IMR-90 (cell line): ENCODE data around the gene MCF2L. TPM values are rescaled to one million over a fixed set of nuclear protein-coding genes. Genes with fewer than 3 reads are reported as not detected.
A peak's percentile ranks its signal among the peaks of the same experiment; 100 is the strongest.
"Not testable (repeated sequence)": the region's sequence is repeated elsewhere in the genome, so short reads cannot be mapped to it uniquely, and the experiment has no call there.

Experiments used
- ATAC-seq: fragments of 200-7000 bp; cut with Tn5 transposase; 2 replicates; pipeline ENCODE4 v1.9.1; 2020; ENCODE audit warnings: low read depth, mild to moderate bottlenecking, moderate library complexity
- BruUV-seq: library from RNA; stranded (reverse); fragments of 400-500 nt; replicated peaks from 2 replicates; lab custom pipeline; 2021; lab: Mats Ljungman, UMichigan
- CTCF ChIA-PET: fragments of 300-600 bp; formaldehyde crosslinking; extraction: SDS; loops from one replicate; lab custom pipeline; 2021; ENCODE audit warnings: antibody characterized with exemption; lab: Yijun Ruan, JAX
- POLR2A ChIA-PET: fragments of 300-600 bp; sonication (Branson Sonifier 250); formaldehyde crosslinking; loops from one replicate; lab custom pipeline; 2022; ENCODE audit warnings: antibody characterized with exemption; ENCODE audit not compliant: unreplicated experiment; lab: Charles Lee
- DNase-seq: peaks from one replicate; pipeline ENCODE4 v3.0.0; 2013
- H2AFZ ChIP-seq: replicated peaks from 2 replicates; pipeline ENCODE3; 2013; ENCODE audit warnings: low read length, mild to moderate bottlenecking; ENCODE audit not compliant: poor library complexity
- H2AK5ac ChIP-seq: 2 replicates; pipeline ENCODE4 v1.6.1; 2013; ENCODE audit warnings: low read depth, low read length, inconsistent platforms
- H2AK9ac ChIP-seq: replicated peaks from 2 replicates; pipeline ENCODE3; 2013; ENCODE audit warnings: mild to moderate bottlenecking, low read depth, low read length, moderate library complexity; ENCODE audit not compliant: poor library complexity
- H2BK120ac ChIP-seq: 2 replicates; pipeline ENCODE4 v1.6.1; 2013; ENCODE audit warnings: low read depth, low read length, inconsistent platforms
- H2BK15ac ChIP-seq: 3 replicates; pipeline ENCODE4 v1.6.1; 2013; ENCODE audit warnings: low read depth, low read length, inconsistent platforms
- H2BK20ac ChIP-seq: 2 replicates; pipeline ENCODE4 v1.6.1; 2013; ENCODE audit warnings: low read depth, mild to moderate bottlenecking, inconsistent platforms, low read length, moderate library complexity
- H2BK5ac ChIP-seq: 2 replicates; pipeline ENCODE4 v1.6.1; 2013; ENCODE audit warnings: mild to moderate bottlenecking, low read depth, low read length, inconsistent platforms; ENCODE audit not compliant: poor library complexity, severe bottlenecking
- H3K14ac ChIP-seq: replicated peaks from 2 replicates; pipeline ENCODE4 v1.6.1; 2013; ENCODE audit warnings: low read depth, low read length, inconsistent platforms
- H3K18ac ChIP-seq: 2 replicates; pipeline ENCODE4 v1.6.1; 2013; ENCODE audit warnings: low read depth, low read length, control low read depth
- H3K23ac ChIP-seq: 2 replicates; pipeline ENCODE4 v1.6.1; 2013; ENCODE audit warnings: low read depth, low read length, inconsistent platforms
- H3K27ac ChIP-seq: 2 replicates; pipeline ENCODE4 v1.5.1; 2013; ENCODE audit warnings: mild to moderate bottlenecking, control low read depth, low read length; ENCODE audit not compliant: insufficient read depth
- H3K27me3 ChIP-seq: 2 replicates; pipeline ENCODE4 v1.6.1; 2013; ENCODE audit warnings: low read length; ENCODE audit not compliant: control insufficient read depth, insufficient read depth
- H3K36me3 ChIP-seq: 2 replicates; pipeline ENCODE4 v1.6.1; 2013; ENCODE audit warnings: low read length, mixed read lengths; ENCODE audit not compliant: control insufficient read depth, insufficient read depth
- H3K4ac ChIP-seq: 2 replicates; pipeline ENCODE4 v1.6.1; 2013; ENCODE audit warnings: low read depth, low read length, inconsistent platforms
- H3K4me1 ChIP-seq: 2 replicates; pipeline ENCODE4 v1.6.1; 2013; ENCODE audit warnings: low read length, mixed read lengths; ENCODE audit not compliant: control insufficient read depth, insufficient read depth
- H3K4me2 ChIP-seq: 2 replicates; pipeline ENCODE4 v1.6.1; 2013; ENCODE audit warnings: low read depth, mild to moderate bottlenecking, control low read depth, low read length, moderate library complexity
- H3K4me3 ChIP-seq: 2 replicates; pipeline ENCODE4 v1.5.1; 2013; ENCODE audit warnings: low read depth, mild to moderate bottlenecking, control low read depth, low read length, moderate library complexity; ENCODE audit not compliant: insufficient read depth
- H3K56ac ChIP-seq: 2 replicates; pipeline ENCODE4 v1.6.1; 2013; ENCODE audit warnings: low read length, inconsistent platforms; ENCODE audit not compliant: insufficient read depth; ENCODE audit errors: extremely low read depth
- H3K79me1 ChIP-seq, 2 experiments: 2 replicates each; pipeline ENCODE4 v1.6.1; 2013; ENCODE audit warnings: low read length in 2 of 2, inconsistent platforms in 1 of 2, low read depth in 1 of 2
- H3K9ac ChIP-seq: 2 replicates; pipeline ENCODE4 v1.6.1; 2013; ENCODE audit warnings: low read depth, low read length, control low read depth
- H3K9me1 ChIP-seq: 2 replicates; pipeline ENCODE4 v1.6.1; 2013; ENCODE audit warnings: low read length, inconsistent platforms; ENCODE audit not compliant: insufficient read depth
- H3K9me3 ChIP-seq: 2 replicates; pipeline ENCODE4 v1.6.1; 2013; ENCODE audit warnings: low read length; ENCODE audit not compliant: control insufficient read depth, insufficient read depth
- H4K20me1 ChIP-seq: 2 replicates; pipeline ENCODE4 v1.6.1; 2013; ENCODE audit warnings: low read length, inconsistent platforms; ENCODE audit not compliant: insufficient read depth
- H4K5ac ChIP-seq: 2 replicates; pipeline ENCODE4 v1.6.1; 2013; ENCODE audit warnings: mild to moderate bottlenecking, low read depth, low read length, control low read depth
- H4K8ac ChIP-seq, 2 experiments: 2 replicates each; pipeline ENCODE4 v1.6.1; 2013; ENCODE audit warnings: low read depth in 2 of 2, low read length in 2 of 2, control low read depth in 1 of 2, inconsistent platforms in 1 of 2
- H4K91ac ChIP-seq: 2 replicates; pipeline ENCODE4 v1.6.1; 2013; ENCODE audit warnings: low read depth, low read length, inconsistent platforms; ENCODE audit not compliant: insufficient read depth
- RAD21 ChIP-seq: IDR thresholded peaks from 2 replicates; pipeline ENCODE4 v1.6.1; 2012; ENCODE audit warnings: low read length, improper control_type of control experiment
- RFX5 ChIP-seq: IDR thresholded peaks from 2 replicates; pipeline ENCODE4 v1.8.0; 2012; ENCODE audit warnings: low read depth, mild to moderate bottlenecking, low read length, moderate library complexity
- SMC3 ChIP-seq: fragments of 150-350 bp; IDR thresholded peaks from 2 replicates; pipeline ENCODE4 v1.6.1; 2016; ENCODE audit warnings: low read depth, mild to moderate bottlenecking, antibody characterized with exemption, low read length, moderate library complexity
- WGBS, 2 experiments: methylation state at CpG; one replicate each; pipeline versions ENCODE4 v1.1.5 to v1.1.7; 2013; ENCODE audit warnings: missing lambda C conversion rate in 2 of 2; ENCODE audit not compliant: insufficient read length in 1 of 2; ENCODE audit errors: extremely low coverage in 2 of 2; 5-methylcytosine and 5-hydroxymethylcytosine counted together
- dilution Hi-C: fragments of 300-500 bp; cut with HindIII; formaldehyde crosslinking; loops from one replicate; pipeline ENCODE4 v1.14.3; 2018; ENCODE audit warnings: low sequenced_read_pairs; ENCODE audit not compliant: unreplicated experiment
- in situ Hi-C: fragments of 300-500 bp; cut with MboI; formaldehyde crosslinking; loops from 3 replicates; pipeline ENCODE4 v1.14.3; 2019; ENCODE audit warnings: low sequenced_read_pairs, inconsistent platforms, mixed read lengths
- intact Hi-C: fragments of 100-400 bp; cut with micrococcal nuclease; formaldehyde crosslinking; loops from 2 replicates; pipeline ENCODE4 v1.10.0; 2022
- polyA plus RNA-seq, 3 experiments: library from polyadenylated mRNA; depleted of rRNA; stranded (reverse); fragments of >200 nt; gene quantifications; 2 replicates each; pipeline ENCODE4 v1.2.3, GENCODE V29; 2012; ENCODE audit warnings: low replicate concordance in 1 of 3
- total RNA-seq: library from RNA; depleted of rRNA; stranded (reverse); fragments of >200 nt; gene quantifications from 2 replicates; pipeline ENCODE4 v1.2.3, GENCODE V29; 2012
- TF ChIP-seq, protein P1 (sequence below): conservative IDR thresholded peaks from 2 replicates; pipeline ENCODE4 v1.5.1; 2012; ENCODE audit warnings: mild to moderate bottlenecking, low read depth, low read length, improper control_type of control experiment

The MCF2L gene
- total and polyA plus RNA-seq, 2 of the 4 experiments (the other 2 are of a cell fraction) = 0.18 TPM; not detected in 1

DNA sequence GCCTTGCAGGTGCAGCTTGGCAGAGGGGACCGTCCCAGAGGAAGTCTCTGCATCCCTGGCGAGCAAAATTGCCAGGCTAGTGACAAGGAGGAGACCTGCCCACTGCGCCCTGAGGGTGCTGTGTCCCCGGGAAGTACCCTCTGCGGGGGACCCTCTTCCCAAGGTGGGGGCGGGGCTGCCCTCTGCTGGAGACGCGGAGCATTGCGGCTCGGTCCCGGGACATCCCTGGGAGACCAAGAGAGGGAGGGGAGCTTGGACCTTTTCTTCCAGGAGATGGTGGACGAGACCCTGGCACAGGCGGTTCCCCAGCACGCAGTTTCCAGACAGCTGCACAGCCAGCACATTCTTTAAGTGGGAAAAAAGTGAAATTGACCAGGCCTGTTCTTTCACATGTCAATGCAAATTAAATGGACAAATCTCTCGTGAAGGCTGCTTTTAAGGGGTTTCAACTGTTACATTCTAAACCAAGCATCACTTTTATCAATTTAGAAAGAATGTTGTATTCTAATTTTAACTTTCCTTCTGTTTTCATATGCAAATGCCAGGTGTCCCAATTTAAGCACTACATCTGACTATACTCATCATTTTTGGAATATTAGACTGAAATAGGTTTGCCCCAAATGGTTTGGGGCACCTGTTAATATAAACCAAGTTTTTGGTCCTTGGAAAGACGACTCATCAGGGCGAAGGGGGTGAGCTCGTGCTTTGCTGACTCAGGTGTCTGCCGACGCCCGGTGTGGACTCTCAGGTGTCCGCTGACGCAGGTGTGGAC lies 60.7 kb downstream of the MCF2L start:
- POLR2A ChIA-PET = no interaction called here
- no peaks in the 10 kb centered on the region for H4K20me1 ChIP-seq
- H2AK9ac ChIP-seq = no peak overlapping the region
- peak; percentile 51 for TF ChIP-seq SMC3
- peak; percentile 48 for TF ChIP-seq RAD21
- TF ChIP-seq, protein P1, sequence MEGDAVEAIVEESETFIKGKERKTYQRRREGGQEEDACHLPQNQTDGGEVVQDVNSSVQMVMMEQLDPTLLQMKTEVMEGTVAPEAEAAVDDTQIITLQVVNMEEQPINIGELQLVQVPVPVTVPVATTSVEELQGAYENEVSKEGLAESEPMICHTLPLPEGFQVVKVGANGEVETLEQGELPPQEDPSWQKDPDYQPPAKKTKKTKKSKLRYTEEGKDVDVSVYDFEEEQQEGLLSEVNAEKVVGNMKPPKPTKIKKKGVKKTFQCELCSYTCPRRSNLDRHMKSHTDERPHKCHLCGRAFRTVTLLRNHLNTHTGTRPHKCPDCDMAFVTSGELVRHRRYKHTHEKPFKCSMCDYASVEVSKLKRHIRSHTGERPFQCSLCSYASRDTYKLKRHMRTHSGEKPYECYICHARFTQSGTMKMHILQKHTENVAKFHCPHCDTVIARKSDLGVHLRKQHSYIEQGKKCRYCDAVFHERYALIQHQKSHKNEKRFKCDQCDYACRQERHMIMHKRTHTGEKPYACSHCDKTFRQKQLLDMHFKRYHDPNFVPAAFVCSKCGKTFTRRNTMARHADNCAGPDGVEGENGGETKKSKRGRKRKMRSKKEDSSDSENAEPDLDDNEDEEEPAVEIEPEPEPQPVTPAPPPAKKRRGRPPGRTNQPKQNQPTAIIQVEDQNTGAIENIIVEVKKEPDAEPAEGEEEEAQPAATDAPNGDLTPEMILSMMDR = peak; percentile 66
- TF ChIP-seq RFX5 = no peak
- DNase-seq = no peak
- H2AK5ac ChIP-seq = no peak overlapping the region
- H3K4me2 ChIP-seq = no peak overlapping the region
- WGBS, 2 experiments = 9% methylated on average over 3 of the region's 23 CpGs; no CpG with 5 or more reads in 1 of the 2 experiments
- H3K9me1 ChIP-seq = no peaks in the 10 kb centered on the region
- in situ Hi-C loops = no loop called here
- no peak overlapping the region for H4K8ac ChIP-seq
- H4K5ac ChIP-seq = no peak overlapping the region
- H3K14ac ChIP-seq = no peak overlapping the region
- peaks cover 27% of the 10 kb centered on the region for H3K27me3 ChIP-seq
- H3K4me3 ChIP-seq = no peak overlapping the region
- H2BK5ac ChIP-seq = no peak overlapping the region
- dilution Hi-C loops = no loop called here
- H3K4me1 ChIP-seq = no peaks in the 10 kb centered on the region
- no peaks in the 10 kb centered on the region for H3K36me3 ChIP-seq
- no peak overlapping the region for H2BK120ac ChIP-seq
- no peak overlapping the region for H3K27ac ChIP-seq
- intact Hi-C loops = loop anchor here (1.0 kb wide), 1 partner anchor 87 kb away; no protein-coding TSS in a partner anchor
- no peak overlapping the region for H4K91ac ChIP-seq
- H3K9me3 ChIP-seq = no peaks in the 10 kb centered on the region
- H3K23ac ChIP-seq = no peak overlapping the region
- H2AFZ ChIP-seq = peak overlapping the region; percentile 13
- H2BK20ac ChIP-seq = no peak overlapping the region
- CTCF ChIA-PET = interaction anchor here (0.5 to 1.1 kb wide), 7 partner anchors 9 to 163 kb away, joined by 3 to 6 read pairs (median 4); no protein-coding TSS in a partner anchor
- ATAC-seq = peak; percentile 86
- no TSS peak for BruUV-seq
- no peak overlapping the region for H2BK15ac ChIP-seq
- H3K18ac ChIP-seq = no peak overlapping the region
- H3K56ac ChIP-seq = no peak overlapping the region
- H3K9ac ChIP-seq = no peak overlapping the region
- no peak overlapping the region for H3K4ac ChIP-seq
- H3K79me1 ChIP-seq = no peaks in the 10 kb centered on the region

DNA sequence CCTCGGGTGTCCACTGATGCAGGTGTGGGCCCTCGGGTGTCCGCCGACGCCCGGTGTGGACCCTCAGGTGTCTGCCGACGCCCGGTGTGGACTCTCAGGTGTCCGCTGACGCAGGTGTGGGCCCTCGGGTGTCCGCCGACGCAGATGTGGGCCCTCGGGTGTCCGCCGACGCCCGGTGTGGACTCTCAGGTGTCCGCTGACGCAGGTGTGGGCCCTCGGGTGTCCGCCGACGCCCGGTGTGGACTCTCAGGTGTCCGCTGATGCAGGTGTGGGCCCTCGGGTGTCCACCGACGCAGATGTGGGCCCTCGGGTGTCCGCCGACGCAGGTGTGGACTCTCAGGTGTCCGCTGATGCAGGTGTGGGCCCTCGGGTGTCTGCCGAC lies 61.2 kb downstream of the MCF2L start:
- H4K8ac ChIP-seq, H3K9me1 ChIP-seq, H2BK5ac ChIP-seq, H3K4me2 ChIP-seq, H3K36me3 ChIP-seq, H3K4ac ChIP-seq, H3K27ac ChIP-seq, dilution Hi-C loops, intact Hi-C loops, H3K14ac ChIP-seq, H3K9me3 ChIP-seq, H4K20me1 ChIP-seq, BruUV-seq, H3K9ac ChIP-seq, H3K18ac ChIP-seq, H4K5ac ChIP-seq, POLR2A ChIA-PET, H2AK5ac ChIP-seq, H2BK120ac ChIP-seq, H2AK9ac ChIP-seq, H3K23ac ChIP-seq, in situ Hi-C loops, H3K4me1 ChIP-seq, H3K56ac ChIP-seq, DNase-seq, H2AFZ ChIP-seq, H3K79me1 ChIP-seq, H4K91ac ChIP-seq, H3K4me3 ChIP-seq, H2BK20ac ChIP-seq, ATAC-seq, H2BK15ac ChIP-seq: not testable (repeated sequence)
- H3K27me3 ChIP-seq = peaks cover 27% of the 10 kb centered on the region
- WGBS, 2 experiments = 88% methylated on average over 13 of the region's 38 CpGs; no CpG with 5 or more reads in 1 of the 2 experiments
- CTCF ChIA-PET = interaction anchor here (0.6 to 1.1 kb wide), 4 partner anchors 9 to 367 kb away, joined by 3 to 6 read pairs (median 4); no protein-coding TSS in a partner anchor
